Bronchial epithelial cell (primary cell): ENCODE results near the gene NCK1. TPM values are rescaled to one million over a fixed set of nuclear protein-coding genes. Genes with fewer than 3 reads are reported as not detected.
"Not testable (repeated sequence)": the region's sequence is repeated elsewhere in the genome, so short reads cannot be mapped to it uniquely, and the experiment has no call there.

Experiments
- DNase-seq: peaks from one replicate; pipeline ENCODE4 v3.0.0-alpha.2; 2010; ENCODE audit warnings: low read depth
- FAIRE-seq: peaks from 2 replicates; lab custom pipeline; 2011; peaks lifted over from hg19 to GRCh38; lab: Jason Lieb, UNC
- H3K27me3 ChIP-seq: 2 replicates; pipeline ENCODE4 v1.5.1; 2011; ENCODE audit warnings: low read length; ENCODE audit not compliant: control insufficient read depth, insufficient read depth
- H3K36me3 ChIP-seq: 2 replicates; pipeline ENCODE4 v1.5.1; 2011; ENCODE audit warnings: low read length; ENCODE audit not compliant: control insufficient read depth, insufficient read depth
- H3K4me3 ChIP-seq: 2 replicates; pipeline ENCODE4 v1.5.1; 2011; ENCODE audit warnings: mild to moderate bottlenecking, low read depth, low read length, control low read depth
- total RNA-seq: library from RNA; depleted of rRNA; stranded (reverse); fragments of >200 nt; gene quantifications from 2 replicates; pipeline ENCODE4 v1.2.1, GENCODE V29; 2014
- TF ChIP-seq, protein P1 (sequence below): IDR thresholded peaks from 2 replicates; pipeline ENCODE4 v1.5.1; 2011; ENCODE audit warnings: mild to moderate bottlenecking, moderate library complexity, low read length, control low read depth, inconsistent platforms; ENCODE audit not compliant: insufficient read depth, severe bottlenecking

Gene NCK1
- total RNA-seq, 1 donor from 2014 or later = 81.6 TPM

DNA sequence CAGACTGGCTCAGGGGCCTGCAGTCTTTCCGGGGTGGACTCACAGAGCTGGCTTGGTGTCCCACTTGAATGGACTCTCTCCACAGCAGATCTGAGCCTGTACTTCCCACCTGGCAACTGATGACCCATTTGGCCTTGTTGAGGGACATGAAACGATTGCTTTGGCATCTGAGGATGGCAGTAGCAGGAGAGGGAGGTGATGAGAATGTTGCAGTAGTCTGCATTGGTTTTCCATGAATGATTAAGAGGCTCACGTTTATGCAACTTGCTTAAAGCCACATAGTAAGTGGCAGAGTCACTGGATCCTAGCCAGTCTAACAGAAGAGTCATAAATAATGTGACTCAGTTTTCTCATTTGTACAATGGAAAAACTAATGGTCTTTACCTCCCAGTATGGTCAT, 117.7 kb downstream of the NCK1 start:
- DNase-seq (peak; percentile 74), FAIRE-seq (no peak)
- Histone ChIP-seq H3K36me3 (peaks cover 25% of the 10 kb centered on the region), H3K4me3 (no peak overlapping the region), H3K27me3 (no peaks in the 10 kb centered on the region)
- TF ChIP-seq, protein P1, sequence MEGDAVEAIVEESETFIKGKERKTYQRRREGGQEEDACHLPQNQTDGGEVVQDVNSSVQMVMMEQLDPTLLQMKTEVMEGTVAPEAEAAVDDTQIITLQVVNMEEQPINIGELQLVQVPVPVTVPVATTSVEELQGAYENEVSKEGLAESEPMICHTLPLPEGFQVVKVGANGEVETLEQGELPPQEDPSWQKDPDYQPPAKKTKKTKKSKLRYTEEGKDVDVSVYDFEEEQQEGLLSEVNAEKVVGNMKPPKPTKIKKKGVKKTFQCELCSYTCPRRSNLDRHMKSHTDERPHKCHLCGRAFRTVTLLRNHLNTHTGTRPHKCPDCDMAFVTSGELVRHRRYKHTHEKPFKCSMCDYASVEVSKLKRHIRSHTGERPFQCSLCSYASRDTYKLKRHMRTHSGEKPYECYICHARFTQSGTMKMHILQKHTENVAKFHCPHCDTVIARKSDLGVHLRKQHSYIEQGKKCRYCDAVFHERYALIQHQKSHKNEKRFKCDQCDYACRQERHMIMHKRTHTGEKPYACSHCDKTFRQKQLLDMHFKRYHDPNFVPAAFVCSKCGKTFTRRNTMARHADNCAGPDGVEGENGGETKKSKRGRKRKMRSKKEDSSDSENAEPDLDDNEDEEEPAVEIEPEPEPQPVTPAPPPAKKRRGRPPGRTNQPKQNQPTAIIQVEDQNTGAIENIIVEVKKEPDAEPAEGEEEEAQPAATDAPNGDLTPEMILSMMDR = no peak

- TF ChIP-seq, protein P1 = no peak
- DNase-seq (no peak), FAIRE-seq (no peak)
- no peak overlapping the region for H3K4me3 ChIP-seq
- peaks cover 26% of the 10 kb centered on the region for H3K36me3 ChIP-seq
- no peaks in the 10 kb centered on the region for H3K27me3 ChIP-seq
These were observed 120.0 kb downstream of the NCK1 start for GRCh38 chr3:136982033-136982432.

- Histone ChIP-seq H3K27me3 (no peaks in the 10 kb centered on the region), H3K4me3 (no peak overlapping the region), H3K36me3 (peaks cover 26% of the 10 kb centered on the region)
- no peak for DNase-seq
- TF ChIP-seq, protein P1 = no peak
- no peak for FAIRE-seq
These were observed 120.6 kb downstream of the NCK1 start for GRCh38 chr3:136982520-136983138.

- Histone ChIP-seq H3K36me3 (peaks cover 28% of the 10 kb centered on the region), H3K27me3 (no peaks in the 10 kb centered on the region), H3K4me3 (no peak overlapping the region)
- DNase-seq (peak; percentile 91), FAIRE-seq (peak; percentile 76)
- TF ChIP-seq, protein P1 = no peak
These were observed 122.8 kb downstream of the NCK1 start for GRCh38 chr3:136984837-136985236.

GRCh38 chr3:136987398-136987980, 125.5 kb downstream of the NCK1 start:
- FAIRE-seq, DNase-seq, H3K4me3 ChIP-seq, H3K27me3 ChIP-seq: not testable (repeated sequence)
- peaks cover 30% of the 10 kb centered on the region for H3K36me3 ChIP-seq

DNA sequence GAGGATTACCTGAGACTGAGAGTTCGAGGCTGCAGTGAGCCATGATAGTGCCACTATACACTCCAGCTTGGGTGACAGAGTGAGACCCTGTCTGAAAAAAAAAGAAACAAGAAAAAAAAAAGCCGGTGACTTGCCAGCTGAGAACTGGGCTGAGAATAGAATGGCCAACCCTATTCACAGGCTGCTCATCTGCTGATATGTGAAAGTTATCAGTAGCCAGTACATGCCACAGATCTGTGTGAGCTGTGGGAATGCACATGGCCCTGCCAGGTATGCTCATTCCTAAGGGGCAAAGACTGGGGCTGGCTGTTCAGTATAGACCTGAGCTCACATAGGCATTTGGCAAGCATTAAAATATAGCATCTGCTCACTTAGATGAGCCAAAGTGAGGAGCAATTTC, 126.6 kb downstream of the NCK1 start:
- no peak for DNase-seq
- TF ChIP-seq, protein P1 = no peak
- Histone ChIP-seq H3K27me3 (no peaks in the 10 kb centered on the region), H3K4me3 (no peak overlapping the region), H3K36me3 (peaks cover 28% of the 10 kb centered on the region)
- no peak for FAIRE-seq
